ENCODE measurements around the gene ITGAD. TPM values are rescaled to one million over a fixed set of nuclear protein-coding genes. Genes with fewer than 3 reads are reported as not detected.

ITGAD gene
- total RNA-seq, 1 donor from 2014 or later, result not detected

- Mint-ChIP-seq H3K27ac (no peak overlapping the region), H3K27me3 (ENCODE audit: low read depth) (peaks cover 62% of the 10 kb centered on the region)
These were observed 26.9 kb downstream of the ITGAD start for GRCh38 chr16:31420037-31420436.

GRCh38 chr16:31421587-31421986 is 28.5 kb downstream of the ITGAD start:
- Mint-ChIP-seq H3K27ac (no peak overlapping the region), H3K36me3 (no peaks in the 10 kb centered on the region), H3K27me3 (ENCODE audit: low read depth) (peaks cover 61% of the 10 kb centered on the region), H3K4me1 (no peaks in the 10 kb centered on the region), H3K4me3 (no peak overlapping the region), H3K9me3 (peaks cover 4% of the 10 kb centered on the region)
- no peak for TF ChIP-seq CTCF (IDR thresholded peaks at IDR 0.05; ENCODE audit: unreplicated experiment)
- DNase-seq (ENCODE audit: low spot score in 2 of 2, unreplicated experiment in 2 of 2), result no peak

More at GRCh38 chr16:31420037-31420436, 26.9 kb downstream of the ITGAD start:
- Mint-ChIP-seq H3K9me3 (peaks cover 4% of the 10 kb centered on the region), H3K4me1 (no peaks in the 10 kb centered on the region), H3K4me3 (no peak overlapping the region), H3K36me3 (no peaks in the 10 kb centered on the region)
- no peak for DNase-seq (ENCODE audit: low spot score in 2 of 2, unreplicated experiment in 2 of 2)
- no peak for TF ChIP-seq CTCF (IDR thresholded peaks at IDR 0.05; ENCODE audit: unreplicated experiment)

GRCh38 chr16:31423241-31423640 is 30.1 kb downstream of the ITGAD start:
- no peaks in the 10 kb centered on the region for H3K4me1 Mint-ChIP-seq
- no peaks in the 10 kb centered on the region for H3K36me3 Mint-ChIP-seq
- H3K27me3 Mint-ChIP-seq (ENCODE audit: low read depth), result peaks cover 57% of the 10 kb centered on the region
- DNase-seq (ENCODE audit: low spot score in 2 of 2, unreplicated experiment in 2 of 2), result no peak
- no peak overlapping the region for H3K4me3 Mint-ChIP-seq
- peaks cover under 1% of the 10 kb centered on the region for H3K9me3 Mint-ChIP-seq
- no peak overlapping the region for H3K27ac Mint-ChIP-seq
- TF ChIP-seq CTCF (IDR thresholded peaks at IDR 0.05; ENCODE audit: unreplicated experiment), result no peak

- H3K4me3 Mint-ChIP-seq, result no peak overlapping the region
- H3K36me3 Mint-ChIP-seq, result no peaks in the 10 kb centered on the region
- no peak overlapping the region for H3K27ac Mint-ChIP-seq
- H3K4me1 Mint-ChIP-seq, result no peaks in the 10 kb centered on the region
- TF ChIP-seq CTCF (IDR thresholded peaks at IDR 0.05; ENCODE audit: unreplicated experiment), result no peak
- DNase-seq (ENCODE audit: low spot score in 2 of 2, unreplicated experiment in 2 of 2), result no peak
- no peaks in the 10 kb centered on the region for H3K9me3 Mint-ChIP-seq
- peaks cover 53% of the 10 kb centered on the region for H3K27me3 Mint-ChIP-seq (ENCODE audit: low read depth)
These were observed 30.7 kb downstream of the ITGAD start for GRCh38 chr16:31423801-31424200.

GRCh38 chr16:31427441-31428278 is 34.5 kb downstream of the ITGAD start:
- Mint-ChIP-seq H3K27ac (no peak overlapping the region), H3K4me1 (no peaks in the 10 kb centered on the region), H3K27me3 (ENCODE audit: low read depth) (peaks cover 44% of the 10 kb centered on the region), H3K4me3 (no peak overlapping the region), H3K36me3 (no peaks in the 10 kb centered on the region), H3K9me3 (no peaks in the 10 kb centered on the region)
- no peak for DNase-seq (ENCODE audit: low spot score in 2 of 2, unreplicated experiment in 2 of 2)
- no peak for TF ChIP-seq CTCF (IDR thresholded peaks at IDR 0.05; ENCODE audit: unreplicated experiment)

Data from mesothelial cell of epicardium (in vitro differentiated cells).